Suprapubic skin (tissue), 4 donors: ENCODE results near the gene SURF4. TPM values are rescaled to one million over a fixed set of nuclear protein-coding genes. Genes with fewer than 3 reads are reported as not detected.
"Not testable (repeated sequence)": the region's sequence is repeated elsewhere in the genome, so short reads cannot be mapped to it uniquely, and the experiment has no call there.

Experiments used
- DNase-seq, 2 donors: peaks; one replicate each; pipeline ENCODE4 v3.0.0-alpha.2; 2019; ENCODE audit warnings: low spot score in 2 of 2
- H3K27ac ChIP-seq: fragments of 200-600 bp; sonication (generic); one replicate; pipeline ENCODE4 v1.5.1; 2019
- H3K27me3 ChIP-seq: fragments of 200-600 bp; sonication (generic); one replicate; pipeline ENCODE4 v1.5.1; 2019
- H3K36me3 ChIP-seq: fragments of 200-600 bp; sonication (generic); one replicate; pipeline ENCODE4 v1.5.1; 2019
- H3K4me1 ChIP-seq: fragments of 200-600 bp; sonication (generic); one replicate; pipeline ENCODE4 v1.5.1; 2019
- H3K4me3 ChIP-seq: fragments of 200-600 bp; sonication (generic); one replicate; pipeline ENCODE4 v1.5.1; 2019; ENCODE audit warnings: mild to moderate bottlenecking
- H3K9me3 ChIP-seq: fragments of 200-600 bp; sonication (generic); one replicate; pipeline ENCODE4 v1.5.1; 2019
- CTCF ChIP-seq, 2 donors: fragments of 200-600 bp in 1 of 2; fragments of 450-650 bp in 1 of 2; sonication (generic) in 1 of 2; IDR thresholded peaks; one replicate each; pipeline ENCODE4 v1.5.1; 2016 to 2019; ENCODE audit warnings: antibody characterized with exemption in 2 of 2, mild to moderate bottlenecking in 1 of 2, moderate library complexity in 1 of 2
- EP300 ChIP-seq: sonication (generic); formaldehyde crosslinking; IDR thresholded peaks from one replicate; pipeline ENCODE4 v1.6.1; 2017; ENCODE audit warnings: antibody characterized with exemption
- POLR2A ChIP-seq, 2 donors: fragments of 450-650 bp; IDR thresholded peaks; one replicate each; pipeline ENCODE4 v1.6.1; 2017; ENCODE audit warnings: antibody characterized with exemption in 2 of 2, mild to moderate bottlenecking in 2 of 2, moderate library complexity in 2 of 2
- POLR2AphosphoS5 ChIP-seq, 3 donors: sonication (generic); formaldehyde crosslinking; IDR thresholded peaks; one replicate each; pipeline ENCODE4 v1.6.1; 2017; ENCODE audit warnings: antibody characterized with exemption in 3 of 3
- WGBS: methylation state at CpG from one replicate; pipeline ENCODE4 v1.1.5; 2018; 5-methylcytosine and 5-hydroxymethylcytosine counted together
- total RNA-seq, 4 donors: library from RNA; depleted of rRNA; stranded (reverse); fragments of >200 nt; gene quantifications; one replicate each; pipeline ENCODE4 v1.1.0, GENCODE V29; 2016

The SURF4 gene
- total RNA-seq, 4 donors from 2014 or later: 71.7 to 136 (median 118) TPM

GRCh38 chr9:133382507-133383141 lies 6.8 kb upstream of the SURF4 start:
- TF ChIP-seq CTCF (IDR thresholded peaks at IDR 0.05) (no peak), EP300 (no peak), POLR2AphosphoS5 (IDR thresholded peaks at IDR 0.05) (no peak), POLR2A (IDR thresholded peaks at IDR 0.05) (no peak)
- DNase-seq: no peak
- H3K27ac ChIP-seq: no peak overlapping the region
- H3K27me3 ChIP-seq: no peaks in the 10 kb centered on the region
- peaks cover 9% of the 10 kb centered on the region for H3K4me1 ChIP-seq
- H3K4me3 ChIP-seq: no peak overlapping the region
- 93% methylated on average over 4 of the region's 4 CpGs for WGBS
- H3K9me3 ChIP-seq: no peaks in the 10 kb centered on the region
- H3K36me3 ChIP-seq: no peaks in the 10 kb centered on the region

GRCh38 chr9:133380734-133381133 lies 4.9 kb upstream of the SURF4 start:
- Histone ChIP-seq H3K9me3 (no peaks in the 10 kb centered on the region), H3K4me3 (no peak overlapping the region), H3K27me3 (no peaks in the 10 kb centered on the region), H3K36me3 (no peaks in the 10 kb centered on the region), H3K4me1 (peaks cover 20% of the 10 kb centered on the region), H3K27ac (no peak overlapping the region)
- DNase-seq: no peak
- WGBS: 83% methylated on average over 4 of the region's 4 CpGs
- TF ChIP-seq CTCF (IDR thresholded peaks at IDR 0.05): no peak
- TF ChIP-seq POLR2AphosphoS5 (IDR thresholded peaks at IDR 0.05): no peak
- TF ChIP-seq POLR2A (IDR thresholded peaks at IDR 0.05): no peak
- TF ChIP-seq EP300: no peak

GRCh38 chr9:133379153-133380086 lies 3.6 kb upstream of the SURF4 start:
- Histone ChIP-seq H3K4me3 (no peak overlapping the region), H3K27ac (no peak overlapping the region), H3K36me3 (no peaks in the 10 kb centered on the region), H3K9me3 (no peaks in the 10 kb centered on the region), H3K27me3 (no peaks in the 10 kb centered on the region), H3K4me1 (peaks cover 29% of the 10 kb centered on the region)
- 90% methylated on average over 14 of the region's 14 CpGs for WGBS
- no peak for TF ChIP-seq CTCF (IDR thresholded peaks at IDR 0.05)
- no peak for TF ChIP-seq EP300
- no peak for TF ChIP-seq POLR2AphosphoS5 (IDR thresholded peaks at IDR 0.05)
- TF ChIP-seq POLR2A (IDR thresholded peaks at IDR 0.05): no peak
- DNase-seq: no peak

- TF ChIP-seq POLR2AphosphoS5 (IDR thresholded peaks at IDR 0.05) (no peak), EP300 (no peak), CTCF (IDR thresholded peaks at IDR 0.05) (no peak), POLR2A (IDR thresholded peaks at IDR 0.05) (no peak)
- H3K9me3 ChIP-seq: no peaks in the 10 kb centered on the region
- 67% methylated on average over 1 of the region's 1 CpG for WGBS
- no peaks in the 10 kb centered on the region for H3K27me3 ChIP-seq
- DNase-seq: no peak
- H3K27ac ChIP-seq: no peak overlapping the region
- H3K36me3 ChIP-seq: no peaks in the 10 kb centered on the region
- H3K4me1 ChIP-seq: peaks cover 38% of the 10 kb centered on the region
- H3K4me3 ChIP-seq: no peak overlapping the region
Measured at GRCh38 chr9:133378408-133378962, 2.6 kb upstream of the SURF4 start.

GRCh38 chr9:133377721-133378216 lies 1.9 kb upstream of the SURF4 start:
- Histone ChIP-seq H3K36me3 (no peaks in the 10 kb centered on the region), H3K27ac (peak overlapping the region; percentile 39), H3K4me1 (peaks cover 45% of the 10 kb centered on the region), H3K9me3 (no peaks in the 10 kb centered on the region), H3K4me3 (no peak overlapping the region), H3K27me3 (no peaks in the 10 kb centered on the region)
- WGBS: 54% methylated on average over 3 of the region's 6 CpGs
- TF ChIP-seq CTCF (IDR thresholded peaks at IDR 0.05): no peak
- no peak for TF ChIP-seq EP300
- peak in 1 of 3 donors; percentile 58 for TF ChIP-seq POLR2AphosphoS5 (IDR thresholded peaks at IDR 0.05)
- no peak for TF ChIP-seq POLR2A (IDR thresholded peaks at IDR 0.05)
- no peak for DNase-seq

- Histone ChIP-seq H3K27ac (peak overlapping the region; percentile 39), H3K4me1 (peaks cover 49% of the 10 kb centered on the region)
- H3K36me3 ChIP-seq, H3K27me3 ChIP-seq, H3K4me3 ChIP-seq, DNase-seq, H3K9me3 ChIP-seq: not testable (repeated sequence)
- 76% methylated on average over 14 of the region's 14 CpGs for WGBS
Measured at GRCh38 chr9:133377280-133377679, 1.4 kb upstream of the SURF4 start.
